ENCODE data around the gene CDC23.
A peak's percentile ranks its signal among the peaks of the same experiment; 100 is the strongest.

Gene CDC23

DNA sequence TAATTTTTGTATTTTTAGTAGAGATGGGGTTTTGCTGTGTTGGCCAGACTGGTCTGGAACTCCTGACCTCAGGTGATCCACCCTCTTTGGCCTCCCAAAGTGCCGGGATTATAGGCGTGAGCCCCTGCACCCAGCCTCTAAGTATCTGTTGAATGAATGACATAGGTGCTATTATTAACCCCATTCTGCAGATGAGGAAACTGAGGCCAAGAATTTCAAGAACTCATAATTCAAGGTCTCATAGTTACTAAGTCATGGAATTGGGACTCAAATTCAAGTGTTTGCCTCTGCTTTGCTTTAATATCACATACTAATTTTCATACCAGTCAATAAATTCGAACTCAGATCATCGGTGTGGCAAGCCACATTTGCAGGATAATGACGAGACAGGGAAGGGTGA, 32.3 kb downstream of the CDC23 start:
- Histone ChIP-seq H3K9ac (ENCODE audit: low read length in 5 of 5) (no peak overlapping the region), H3K4me3 (ENCODE audit: low read depth in 1 of 5, low read length in 5 of 5) (no peak overlapping the region), H3K9me3 (ENCODE audit: control insufficient read depth in 5 of 5, low read length in 5 of 5) (no peaks in the 10 kb centered on the region), H3K4me1 (ENCODE audit: control insufficient read depth in 5 of 5, insufficient read depth in 5 of 5, low read length in 5 of 5) (peaks cover 6 to 18% (median 15%) of the 10 kb centered on the region in 5 donors), H3K36me3 (ENCODE audit: control insufficient read depth in 5 of 5, insufficient read depth in 5 of 5, low read length in 5 of 5) (peaks cover 4 to 32% (median 25%) of the 10 kb centered on the region in 5 donors), H3K27me3 (ENCODE audit: control insufficient read depth in 5 of 5, insufficient read depth in 4 of 5, low read length in 5 of 5) (no peaks in the 10 kb centered on the region), H3K27ac (ENCODE audit: low read depth, low read length) (no peak overlapping the region)

DNA sequence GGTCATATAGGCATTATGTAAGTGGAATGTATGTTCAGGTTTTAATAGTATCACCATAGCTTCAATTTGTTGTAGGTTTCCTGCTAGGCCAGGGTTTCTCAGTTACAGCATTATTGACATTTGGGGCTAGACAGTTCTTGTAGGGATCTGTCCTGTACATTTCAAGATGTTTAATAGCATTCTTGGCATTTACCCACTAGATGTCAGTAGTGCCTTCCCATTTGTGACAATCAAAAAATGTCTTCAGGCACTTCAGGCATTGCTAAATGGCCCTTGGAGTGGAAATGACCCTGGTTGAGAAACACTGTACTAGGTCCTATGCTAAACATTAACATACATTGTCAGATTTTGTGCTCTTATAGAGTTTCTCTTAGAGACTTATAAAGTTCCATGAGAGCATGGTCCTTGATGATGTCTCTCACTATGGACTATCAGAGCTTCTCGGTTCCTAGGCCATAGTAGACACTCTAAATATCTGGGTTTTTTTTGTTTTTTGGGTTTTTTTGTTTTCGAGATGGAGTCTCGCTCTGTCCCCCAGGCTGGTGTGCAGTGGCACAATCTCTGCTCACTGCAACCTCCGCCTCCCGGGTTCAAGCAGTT, 32.8 kb downstream of the CDC23 start:
- Histone ChIP-seq H3K36me3 (ENCODE audit: control insufficient read depth in 5 of 5, insufficient read depth in 5 of 5, low read length in 5 of 5) (peaks cover 4 to 28% (median 23%) of the 10 kb centered on the region in 5 donors), H3K4me3 (ENCODE audit: low read depth in 1 of 5, low read length in 5 of 5) (no peak overlapping the region)

GRCh38 chr5:138179277-138179857, 33.8 kb downstream of the CDC23 start:
- Histone ChIP-seq H3K9me3 (ENCODE audit: control insufficient read depth in 5 of 5, low read length in 5 of 5) (no peaks in the 10 kb centered on the region), H3K9ac (ENCODE audit: low read length in 5 of 5) (peak overlapping the region in 1 of 5 donors; percentile 20), H3K36me3 (ENCODE audit: control insufficient read depth in 5 of 5, insufficient read depth in 5 of 5, low read length in 5 of 5) (peaks cover 0 to 27% (median 19%) of the 10 kb centered on the region in 5 donors), H3K27me3 (ENCODE audit: control insufficient read depth in 5 of 5, insufficient read depth in 4 of 5, low read length in 5 of 5) (no peaks in the 10 kb centered on the region), H3K27ac (ENCODE audit: low read depth, low read length) (no peak overlapping the region), H3K4me3 (ENCODE audit: low read depth in 1 of 5, low read length in 5 of 5) (peak overlapping the region; percentile 79 to 98 (median 92)), H3K4me1 (ENCODE audit: control insufficient read depth in 5 of 5, insufficient read depth in 5 of 5, low read length in 5 of 5) (peaks cover 6 to 18% (median 15%) of the 10 kb centered on the region in 5 donors)

More for the DNA sequence above, 32.8 kb downstream of the CDC23 start:
- H3K9me3 ChIP-seq (ENCODE audit: control insufficient read depth in 5 of 5, low read length in 5 of 5): no peaks in the 10 kb centered on the region
- H3K4me1 ChIP-seq (ENCODE audit: control insufficient read depth in 5 of 5, insufficient read depth in 5 of 5, low read length in 5 of 5): peaks cover 6 to 18% (median 15%) of the 10 kb centered on the region in 5 donors
- no peaks in the 10 kb centered on the region for H3K27me3 ChIP-seq (ENCODE audit: control insufficient read depth in 5 of 5, insufficient read depth in 4 of 5, low read length in 5 of 5)
- no peak overlapping the region for H3K9ac ChIP-seq (ENCODE audit: low read length in 5 of 5)
- no peak overlapping the region for H3K27ac ChIP-seq (ENCODE audit: low read depth, low read length)

GRCh38 chr5:138178516-138179276, 34.4 kb downstream of the CDC23 start, which contains the start of the genes BRD8 and KIF20A:
Gene BRD8, minus strand, starts transcription at chr5:138178630. Its CDS starts 16 bp downstream, at chr5:138178614.
Gene KIF20A, plus strand, starts transcription at chr5:138179112. Its CDS starts 569 bp downstream, at chr5:138179681.
- Histone ChIP-seq H3K36me3 (ENCODE audit: control insufficient read depth in 5 of 5, insufficient read depth in 5 of 5, low read length in 5 of 5) (peaks cover 3 to 27% (median 16%) of the 10 kb centered on the region in 5 donors), H3K4me1 (ENCODE audit: control insufficient read depth in 5 of 5, insufficient read depth in 5 of 5, low read length in 5 of 5) (peaks cover 6 to 18% (median 15%) of the 10 kb centered on the region in 5 donors), H3K9ac (ENCODE audit: low read length in 5 of 5) (peak within 1 kb of the TSS; percentile 87 to 98 (median 96)), H3K9me3 (ENCODE audit: control insufficient read depth in 5 of 5, low read length in 5 of 5) (no peaks in the 10 kb centered on the region), H3K27me3 (ENCODE audit: control insufficient read depth in 5 of 5, insufficient read depth in 4 of 5, low read length in 5 of 5) (no peaks in the 10 kb centered on the region), H3K27ac (ENCODE audit: low read depth, low read length) (peak within 1 kb of the TSS; percentile 81), H3K4me3 (ENCODE audit: low read depth in 1 of 5, low read length in 5 of 5) (peak within 1 kb of the TSS; percentile 79 to 98 (median 92))

GRCh38 chr5:138177941-138178515, 35.1 kb downstream of the CDC23 start:
- peak overlapping the region; percentile 81 for H3K27ac ChIP-seq (ENCODE audit: low read depth, low read length)
- H3K4me1 ChIP-seq (ENCODE audit: control insufficient read depth in 5 of 5, insufficient read depth in 5 of 5, low read length in 5 of 5): peaks cover 6 to 18% (median 15%) of the 10 kb centered on the region in 5 donors
- H3K36me3 ChIP-seq (ENCODE audit: control insufficient read depth in 5 of 5, insufficient read depth in 5 of 5, low read length in 5 of 5): peaks cover 3 to 29% (median 18%) of the 10 kb centered on the region in 5 donors
- peak overlapping the region; percentile 79 to 98 (median 92) for H3K4me3 ChIP-seq (ENCODE audit: low read depth in 1 of 5, low read length in 5 of 5)
- no peaks in the 10 kb centered on the region for H3K9me3 ChIP-seq (ENCODE audit: control insufficient read depth in 5 of 5, low read length in 5 of 5)
- no peaks in the 10 kb centered on the region for H3K27me3 ChIP-seq (ENCODE audit: control insufficient read depth in 5 of 5, insufficient read depth in 4 of 5, low read length in 5 of 5)
- peak overlapping the region; percentile 87 to 98 (median 96) for H3K9ac ChIP-seq (ENCODE audit: low read length in 5 of 5)

DNA sequence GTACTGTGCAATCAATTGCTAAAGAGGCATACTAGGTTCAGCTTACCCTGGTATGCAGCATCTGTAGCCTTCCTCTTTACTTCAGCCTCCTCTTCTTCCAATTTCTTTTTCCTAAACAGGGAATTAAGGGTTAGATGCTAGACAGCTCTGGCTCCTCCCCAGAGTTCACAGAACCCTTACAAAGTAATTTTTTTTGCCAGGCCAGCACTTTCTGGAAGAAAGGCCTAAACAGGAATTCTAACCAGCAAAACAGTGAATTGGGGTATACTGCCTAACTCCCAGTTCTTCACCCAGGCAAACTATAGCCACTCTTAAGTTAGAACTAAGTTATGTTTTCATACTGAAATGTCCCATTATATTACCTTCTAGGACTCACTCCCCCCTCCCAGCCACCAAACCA, 42.8 kb downstream of the CDC23 start:
- no peaks in the 10 kb centered on the region for H3K9me3 ChIP-seq (ENCODE audit: control insufficient read depth in 5 of 5, low read length in 5 of 5)

DNA sequence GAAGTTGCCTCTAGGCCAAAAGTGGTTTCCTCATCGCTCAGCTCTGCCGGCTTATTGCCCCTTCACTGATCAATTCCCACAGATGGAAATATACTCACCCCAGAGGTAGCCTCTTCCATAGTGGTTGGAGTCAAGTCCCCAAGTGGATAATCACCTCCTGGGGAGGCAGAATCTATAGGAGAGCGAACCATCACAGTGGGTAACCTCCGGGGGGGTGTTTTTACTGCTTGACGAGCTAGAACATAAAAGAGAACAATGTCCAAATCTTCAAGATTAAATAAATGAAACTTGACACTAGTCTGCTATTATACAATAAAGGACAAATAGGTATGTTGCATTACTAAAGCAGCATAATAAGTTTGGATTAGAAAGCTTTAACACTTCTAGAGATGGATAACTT, 44.0 kb downstream of the CDC23 start:
- Histone ChIP-seq H3K4me3 (ENCODE audit: low read depth in 1 of 5, low read length in 5 of 5) (no peak overlapping the region), H3K36me3 (ENCODE audit: control insufficient read depth in 5 of 5, insufficient read depth in 5 of 5, low read length in 5 of 5) (peaks cover 62 to 99% (median 91%) of the 10 kb centered on the region in 5 donors), H3K27me3 (ENCODE audit: control insufficient read depth in 5 of 5, insufficient read depth in 4 of 5, low read length in 5 of 5) (no peaks in the 10 kb centered on the region), H3K9ac (ENCODE audit: low read length in 5 of 5) (no peak overlapping the region), H3K9me3 (ENCODE audit: control insufficient read depth in 5 of 5, low read length in 5 of 5) (no peaks in the 10 kb centered on the region), H3K4me1 (ENCODE audit: control insufficient read depth in 5 of 5, insufficient read depth in 5 of 5, low read length in 5 of 5) (no peaks in the 10 kb centered on the region), H3K27ac (ENCODE audit: low read depth, low read length) (no peak overlapping the region)

More for the DNA sequence above, 42.8 kb downstream of the CDC23 start:
- H3K4me3 ChIP-seq (ENCODE audit: low read depth in 1 of 5, low read length in 5 of 5): no peak overlapping the region
- no peak overlapping the region for H3K27ac ChIP-seq (ENCODE audit: low read depth, low read length)
- H3K36me3 ChIP-seq (ENCODE audit: control insufficient read depth in 5 of 5, insufficient read depth in 5 of 5, low read length in 5 of 5): peaks cover 54 to 98% (median 84%) of the 10 kb centered on the region in 5 donors
- H3K9ac ChIP-seq (ENCODE audit: low read length in 5 of 5): no peak overlapping the region
- no peaks in the 10 kb centered on the region for H3K4me1 ChIP-seq (ENCODE audit: control insufficient read depth in 5 of 5, insufficient read depth in 5 of 5, low read length in 5 of 5)
- no peaks in the 10 kb centered on the region for H3K27me3 ChIP-seq (ENCODE audit: control insufficient read depth in 5 of 5, insufficient read depth in 4 of 5, low read length in 5 of 5)

- H3K4me3 ChIP-seq (ENCODE audit: low read depth in 1 of 5, low read length in 5 of 5): no peak overlapping the region
- H3K36me3 ChIP-seq (ENCODE audit: control insufficient read depth in 5 of 5, insufficient read depth in 5 of 5, low read length in 5 of 5): peaks cover 69 to 100% (median 98%) of the 10 kb centered on the region in 5 donors
- H3K9ac ChIP-seq (ENCODE audit: low read length in 5 of 5): no peak overlapping the region
- no peaks in the 10 kb centered on the region for H3K9me3 ChIP-seq (ENCODE audit: control insufficient read depth in 5 of 5, low read length in 5 of 5)
- H3K27ac ChIP-seq (ENCODE audit: low read depth, low read length): no peak overlapping the region
- no peaks in the 10 kb centered on the region for H3K27me3 ChIP-seq (ENCODE audit: control insufficient read depth in 5 of 5, insufficient read depth in 4 of 5, low read length in 5 of 5)
- no peaks in the 10 kb centered on the region for H3K4me1 ChIP-seq (ENCODE audit: control insufficient read depth in 5 of 5, insufficient read depth in 5 of 5, low read length in 5 of 5)
Measured at GRCh38 chr5:138163721-138164120, 49.4 kb downstream of the CDC23 start.

- no peaks in the 10 kb centered on the region for H3K4me1 ChIP-seq (ENCODE audit: control insufficient read depth in 5 of 5, insufficient read depth in 5 of 5, low read length in 5 of 5)
- H3K36me3 ChIP-seq (ENCODE audit: control insufficient read depth in 5 of 5, insufficient read depth in 5 of 5, low read length in 5 of 5): peaks cover 68 to 94% (median 91%) of the 10 kb centered on the region in 5 donors
- H3K4me3 ChIP-seq (ENCODE audit: low read depth in 1 of 5, low read length in 5 of 5): no peak overlapping the region
- H3K27me3 ChIP-seq (ENCODE audit: control insufficient read depth in 5 of 5, insufficient read depth in 4 of 5, low read length in 5 of 5): no peaks in the 10 kb centered on the region
- H3K27ac ChIP-seq (ENCODE audit: low read depth, low read length): no peak overlapping the region
- no peaks in the 10 kb centered on the region for H3K9me3 ChIP-seq (ENCODE audit: control insufficient read depth in 5 of 5, low read length in 5 of 5)
- no peak overlapping the region for H3K9ac ChIP-seq (ENCODE audit: low read length in 5 of 5)
Measured at GRCh38 chr5:138160706-138161105, 52.4 kb downstream of the CDC23 start.
